Measurements from ENCODE around the gene DIPK2B.

Gene DIPK2B

GRCh38 chrX:45200741-45201234 lies at the start of gene DIPK2B:
TSS of gene DIPK2B (minus strand) at chrX:45200876. CDS start at chrX:45200826, 50 bp downstream.
- DNase-seq = no peak

- DNase-seq = no peak
Measured at GRCh38 chrX:45240301-45240700, 39.6 kb upstream of the DIPK2B start.

- no peak for DNase-seq
Measured at GRCh38 chrX:45238489-45238888, 37.8 kb upstream of the DIPK2B start.

GRCh38 chrX:45233531-45233930 lies 32.9 kb upstream of the DIPK2B start:
- no peak for DNase-seq

- DNase-seq = peak; percentile 31 to 32
Measured at GRCh38 chrX:45232139-45232538, 31.5 kb upstream of the DIPK2B start.

GRCh38 chrX:45230410-45230809 lies 29.7 kb upstream of the DIPK2B start:
- no peak for DNase-seq

GRCh38 chrX:45229348-45229747 lies 28.7 kb upstream of the DIPK2B start:
- no peak for DNase-seq

GRCh38 chrX:45228126-45228525 lies 27.4 kb upstream of the DIPK2B start:
- DNase-seq = no peak

GRCh38 chrX:45208121-45208856 lies 7.6 kb upstream of the DIPK2B start:
- no peak for DNase-seq

- no peak for DNase-seq
Measured at GRCh38 chrX:45202171-45202570, 1.5 kb upstream of the DIPK2B start.

GRCh38 chrX:45198706-45199105 lies 2.0 kb downstream of the DIPK2B start:
- no peak for DNase-seq

GRCh38 chrX:45198301-45198700 lies 2.4 kb downstream of the DIPK2B start:
- no peak for DNase-seq

GRCh38 chrX:45196701-45197100 lies 4.0 kb downstream of the DIPK2B start:
- DNase-seq = no peak

GRCh38 chrX:45191820-45192409 lies 8.8 kb downstream of the DIPK2B start:
- no peak for DNase-seq

- DNase-seq = no peak
Measured at GRCh38 chrX:45191383-45191782, 9.3 kb downstream of the DIPK2B start.

GRCh38 chrX:45187731-45188130 lies 12.9 kb downstream of the DIPK2B start:
- no peak for DNase-seq

GRCh38 chrX:45186643-45187026 lies 14.0 kb downstream of the DIPK2B start:
- DNase-seq = no peak

GRCh38 chrX:45184211-45184610 lies 16.5 kb downstream of the DIPK2B start:
- DNase-seq = no peak

- DNase-seq = no peak
Measured at GRCh38 chrX:45172890-45173289, 27.8 kb downstream of the DIPK2B start.

- no peak for DNase-seq
Measured at GRCh38 chrX:45166781-45167180, 33.9 kb downstream of the DIPK2B start.

GRCh38 chrX:45165726-45166125 lies 35.0 kb downstream of the DIPK2B start:
- no peak for DNase-seq

- no peak for DNase-seq
Measured at GRCh38 chrX:45164995-45165394, 35.7 kb downstream of the DIPK2B start.

GRCh38 chrX:45164021-45164621 lies 36.6 kb downstream of the DIPK2B start:
- no peak for DNase-seq

- DNase-seq = no peak
Measured at GRCh38 chrX:45157647-45158046, 43.0 kb downstream of the DIPK2B start.
